ENCODE measurements around the gene AGAP1. TPM values are rescaled to one million over a fixed set of nuclear protein-coding genes. Genes with fewer than 3 reads are reported as not detected.

The AGAP1 gene
- total and polyA plus RNA-seq, 10 donors, result 1.1 to 26.6 (median 11.3) TPM

DNA sequence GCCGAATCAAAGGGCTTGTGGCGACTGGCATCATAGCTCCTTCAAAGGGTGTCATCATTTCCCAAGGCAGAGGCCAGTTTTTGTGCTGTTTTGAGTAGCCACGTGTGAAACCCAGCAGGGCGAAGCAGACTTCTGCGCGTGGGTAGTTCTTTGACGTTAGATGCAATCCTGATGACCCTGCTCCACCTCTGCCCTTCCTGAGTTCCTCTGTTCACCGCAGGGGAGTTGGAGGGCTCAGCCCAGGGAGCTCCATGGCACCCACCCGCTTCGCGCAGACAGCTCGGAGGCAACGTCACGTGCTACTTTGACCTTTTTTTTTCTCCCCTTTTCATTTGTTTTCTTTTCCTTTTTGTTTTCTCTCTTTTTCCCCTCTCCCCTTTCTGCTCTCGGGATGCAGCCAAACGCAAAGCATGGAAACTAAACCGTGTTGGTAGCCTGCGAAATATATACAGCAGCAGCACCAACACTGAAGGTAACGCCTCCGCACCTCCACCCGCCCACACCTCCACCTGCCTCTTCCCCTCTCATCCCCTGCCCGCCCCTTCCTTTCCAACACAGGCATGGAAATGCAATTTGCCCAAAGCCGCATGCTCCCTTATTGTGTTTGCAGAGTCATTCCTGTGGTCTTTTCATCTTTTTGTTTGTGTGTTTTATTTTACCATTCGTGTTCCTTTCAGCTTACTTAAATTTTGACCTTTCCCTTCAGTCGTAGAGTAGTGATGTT, 520.7 kb downstream of the AGAP1 start:
- no peak for DNase-seq
- intact Hi-C loops (cut with DNase I; ENCODE audit: low total_unique reads), result no loop called here
- Histone ChIP-seq H3K4me1 (no peaks in the 10 kb centered on the region), H3K27me3 (replicated peaks in 1 of 7) (no peaks in the 10 kb centered on the region), H3K9me3 (no peaks in the 10 kb centered on the region), H3K4me3 (no peak overlapping the region), H3K27ac (no peak overlapping the region), H3K36me3 (no peaks in the 10 kb centered on the region)
- TF ChIP-seq POLR2AphosphoS5 (IDR thresholded peaks at IDR 0.05) (no peak), POLR2A (IDR thresholded peaks at IDR 0.05) (no peak)
- TF ChIP-seq, protein P1, sequence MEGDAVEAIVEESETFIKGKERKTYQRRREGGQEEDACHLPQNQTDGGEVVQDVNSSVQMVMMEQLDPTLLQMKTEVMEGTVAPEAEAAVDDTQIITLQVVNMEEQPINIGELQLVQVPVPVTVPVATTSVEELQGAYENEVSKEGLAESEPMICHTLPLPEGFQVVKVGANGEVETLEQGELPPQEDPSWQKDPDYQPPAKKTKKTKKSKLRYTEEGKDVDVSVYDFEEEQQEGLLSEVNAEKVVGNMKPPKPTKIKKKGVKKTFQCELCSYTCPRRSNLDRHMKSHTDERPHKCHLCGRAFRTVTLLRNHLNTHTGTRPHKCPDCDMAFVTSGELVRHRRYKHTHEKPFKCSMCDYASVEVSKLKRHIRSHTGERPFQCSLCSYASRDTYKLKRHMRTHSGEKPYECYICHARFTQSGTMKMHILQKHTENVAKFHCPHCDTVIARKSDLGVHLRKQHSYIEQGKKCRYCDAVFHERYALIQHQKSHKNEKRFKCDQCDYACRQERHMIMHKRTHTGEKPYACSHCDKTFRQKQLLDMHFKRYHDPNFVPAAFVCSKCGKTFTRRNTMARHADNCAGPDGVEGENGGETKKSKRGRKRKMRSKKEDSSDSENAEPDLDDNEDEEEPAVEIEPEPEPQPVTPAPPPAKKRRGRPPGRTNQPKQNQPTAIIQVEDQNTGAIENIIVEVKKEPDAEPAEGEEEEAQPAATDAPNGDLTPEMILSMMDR (IDR thresholded peaks at IDR 0.05 in 8 of 11, conservative IDR thresholded peaks at IDR 0.05 in 3 of 11), result no peak
- 43 to 57% (median 52%) methylated on average over 25 of the region's 25 CpGs for WGBS, 5 donors

DNA sequence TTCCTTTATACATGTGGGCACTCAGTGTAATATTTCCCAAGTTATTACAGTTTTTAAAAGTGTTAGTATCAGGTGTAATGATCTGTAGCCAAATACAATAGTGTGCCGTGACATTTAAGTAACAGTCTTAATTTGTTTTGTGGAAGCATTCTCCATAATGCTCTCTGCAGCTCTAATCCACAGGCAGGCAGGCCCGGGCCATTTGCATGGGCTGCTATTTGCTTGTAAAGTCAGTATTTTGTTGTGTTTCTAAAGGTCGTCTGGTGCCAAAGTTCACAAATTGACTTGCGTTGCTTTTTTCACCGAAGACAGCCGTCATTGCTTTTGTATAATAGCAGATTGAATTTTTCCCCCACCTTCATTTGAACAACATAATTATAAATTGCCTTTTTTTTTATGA, 521.3 kb downstream of the AGAP1 start:
- 71 to 82% (median 78%) methylated on average over 6 of the region's 6 CpGs for WGBS, 5 donors
- H3K4me1 ChIP-seq, result no peaks in the 10 kb centered on the region
- no peak overlapping the region for H3K27ac ChIP-seq
- no peak for DNase-seq
- H3K4me3 ChIP-seq, result no peak overlapping the region
- H3K27me3 ChIP-seq (replicated peaks in 1 of 7), result no peaks in the 10 kb centered on the region
- H3K9me3 ChIP-seq, result no peaks in the 10 kb centered on the region
- intact Hi-C loops (cut with DNase I; ENCODE audit: low total_unique reads), result no loop called here
- H3K36me3 ChIP-seq, result no peaks in the 10 kb centered on the region
- TF ChIP-seq POLR2AphosphoS5 (IDR thresholded peaks at IDR 0.05), result no peak
- no peak for TF ChIP-seq POLR2A (IDR thresholded peaks at IDR 0.05)
- TF ChIP-seq, protein P1 (IDR thresholded peaks at IDR 0.05 in 8 of 11, conservative IDR thresholded peaks at IDR 0.05 in 3 of 11), result no peak

DNA sequence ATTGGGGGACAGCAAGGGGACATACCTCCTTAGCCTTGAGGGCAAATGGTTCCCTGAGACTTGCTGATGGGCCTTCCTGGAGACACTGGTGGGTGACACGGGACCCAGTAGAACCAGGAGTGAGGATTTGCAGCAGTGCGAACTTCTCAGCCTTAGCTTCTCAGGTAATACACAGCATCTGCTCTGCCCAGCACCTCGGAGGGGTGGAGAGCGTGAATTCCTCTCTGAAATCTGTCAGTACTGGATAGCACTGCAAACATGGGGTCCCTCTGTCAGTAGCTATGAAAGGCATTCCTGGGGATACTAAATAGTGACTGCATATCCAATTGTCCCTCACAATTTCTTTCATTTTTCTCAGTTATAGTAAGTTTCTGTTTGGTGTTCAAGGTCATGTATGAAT, 522.7 kb downstream of the AGAP1 start:
- Histone ChIP-seq H3K27ac (no peak overlapping the region), H3K27me3 (replicated peaks in 1 of 7) (no peaks in the 10 kb centered on the region), H3K36me3 (no peaks in the 10 kb centered on the region), H3K4me3 (no peak overlapping the region), H3K4me1 (no peaks in the 10 kb centered on the region), H3K9me3 (no peaks in the 10 kb centered on the region)
- 85 to 93% (median 88%) methylated on average over 4 of the region's 4 CpGs for WGBS, 5 donors
- no peak for DNase-seq
- intact Hi-C loops (cut with DNase I; ENCODE audit: low total_unique reads), result no loop called here
- TF ChIP-seq, protein P1 (IDR thresholded peaks at IDR 0.05 in 8 of 11, conservative IDR thresholded peaks at IDR 0.05 in 3 of 11), result no peak
- TF ChIP-seq POLR2A (IDR thresholded peaks at IDR 0.05), result no peak
- TF ChIP-seq POLR2AphosphoS5 (IDR thresholded peaks at IDR 0.05), result no peak

DNA sequence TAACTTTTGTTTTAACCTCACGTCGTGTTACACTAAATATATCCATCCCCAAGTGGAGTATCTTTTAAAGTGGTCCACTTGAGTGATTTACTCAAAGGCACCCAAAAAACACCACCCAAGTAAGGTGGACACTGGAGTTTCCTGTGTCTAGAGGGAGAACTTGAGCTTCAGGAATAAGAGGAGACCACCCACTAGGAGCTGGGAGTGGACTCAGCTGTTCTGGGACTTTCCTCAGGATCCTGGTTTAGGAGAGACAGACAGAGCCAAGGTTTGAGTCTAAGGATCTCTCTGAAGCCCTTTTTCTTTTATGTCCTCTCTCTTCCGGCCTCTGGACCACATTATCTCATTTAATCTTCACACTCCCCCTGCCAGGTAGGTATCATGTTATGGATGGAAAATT, 523.6 kb downstream of the AGAP1 start:
- Histone ChIP-seq H3K9me3 (no peaks in the 10 kb centered on the region), H3K36me3 (no peaks in the 10 kb centered on the region), H3K4me1 (no peaks in the 10 kb centered on the region), H3K27ac (no peak overlapping the region), H3K4me3 (no peak overlapping the region), H3K27me3 (replicated peaks in 1 of 7) (no peaks in the 10 kb centered on the region)
- DNase-seq, result no peak
- intact Hi-C loops (cut with DNase I; ENCODE audit: low total_unique reads), result no loop called here
- WGBS, 5 donors, result 76 to 87% (median 80%) methylated on average over 3 of the region's 3 CpGs
- no peak for TF ChIP-seq POLR2AphosphoS5 (IDR thresholded peaks at IDR 0.05)
- TF ChIP-seq, protein P1 (IDR thresholded peaks at IDR 0.05 in 8 of 11, conservative IDR thresholded peaks at IDR 0.05 in 3 of 11), result no peak
- no peak for TF ChIP-seq POLR2A (IDR thresholded peaks at IDR 0.05)

Measured in spleen (tissue), 11 donors.